Bronchial epithelial cell (primary cell): ENCODE measurements around the gene CNTROB. TPM values are rescaled to one million over a fixed set of nuclear protein-coding genes. Genes with fewer than 3 reads are reported as not detected.
A peak's percentile ranks its signal among the peaks of the same experiment; 100 is the strongest.

Source experiments
- DNase-seq: peaks from one replicate; pipeline ENCODE4 v3.0.0-alpha.2; 2010; ENCODE audit warnings: low read depth
- FAIRE-seq: peaks from 2 replicates; lab custom pipeline; 2011; peaks lifted over from hg19 to GRCh38; lab: Jason Lieb, UNC
- H3K27me3 ChIP-seq: 2 replicates; pipeline ENCODE4 v1.5.1; 2011; ENCODE audit warnings: low read length; ENCODE audit not compliant: control insufficient read depth, insufficient read depth
- H3K36me3 ChIP-seq: 2 replicates; pipeline ENCODE4 v1.5.1; 2011; ENCODE audit warnings: low read length; ENCODE audit not compliant: control insufficient read depth, insufficient read depth
- H3K4me3 ChIP-seq: 2 replicates; pipeline ENCODE4 v1.5.1; 2011; ENCODE audit warnings: mild to moderate bottlenecking, low read depth, low read length, control low read depth
- total RNA-seq: library from RNA; depleted of rRNA; stranded (reverse); fragments of >200 nt; gene quantifications from 2 replicates; pipeline ENCODE4 v1.2.1, GENCODE V29; 2014
- TF ChIP-seq, protein P1 (sequence below): IDR thresholded peaks from 2 replicates; pipeline ENCODE4 v1.5.1; 2011; ENCODE audit warnings: mild to moderate bottlenecking, moderate library complexity, low read length, control low read depth, inconsistent platforms; ENCODE audit not compliant: insufficient read depth, severe bottlenecking

The CNTROB gene
- total RNA-seq, 1 donor from 2014 or later = 8.2 TPM

DNA sequence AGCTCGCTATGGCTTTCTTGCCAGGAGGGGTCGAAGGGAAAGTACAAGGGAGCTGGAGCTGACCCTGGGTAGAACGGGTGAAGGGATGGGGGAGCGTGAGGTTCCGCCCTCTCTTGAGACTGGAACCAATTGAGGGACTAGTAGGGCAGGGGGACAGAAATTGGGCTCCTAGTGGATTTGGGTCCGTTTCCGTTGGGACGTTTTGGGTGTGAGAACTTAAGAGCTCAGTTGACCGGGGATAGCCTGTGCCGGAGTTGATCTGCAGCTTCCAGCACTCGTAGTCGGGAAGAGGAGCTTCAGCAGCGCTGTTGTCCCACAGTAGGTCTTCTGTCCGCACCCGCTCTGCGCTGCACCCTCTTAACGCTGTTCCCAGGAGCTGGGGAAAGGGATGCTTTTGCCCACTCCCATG is 481 bp downstream of the CNTROB start:
- TF ChIP-seq, protein P1, sequence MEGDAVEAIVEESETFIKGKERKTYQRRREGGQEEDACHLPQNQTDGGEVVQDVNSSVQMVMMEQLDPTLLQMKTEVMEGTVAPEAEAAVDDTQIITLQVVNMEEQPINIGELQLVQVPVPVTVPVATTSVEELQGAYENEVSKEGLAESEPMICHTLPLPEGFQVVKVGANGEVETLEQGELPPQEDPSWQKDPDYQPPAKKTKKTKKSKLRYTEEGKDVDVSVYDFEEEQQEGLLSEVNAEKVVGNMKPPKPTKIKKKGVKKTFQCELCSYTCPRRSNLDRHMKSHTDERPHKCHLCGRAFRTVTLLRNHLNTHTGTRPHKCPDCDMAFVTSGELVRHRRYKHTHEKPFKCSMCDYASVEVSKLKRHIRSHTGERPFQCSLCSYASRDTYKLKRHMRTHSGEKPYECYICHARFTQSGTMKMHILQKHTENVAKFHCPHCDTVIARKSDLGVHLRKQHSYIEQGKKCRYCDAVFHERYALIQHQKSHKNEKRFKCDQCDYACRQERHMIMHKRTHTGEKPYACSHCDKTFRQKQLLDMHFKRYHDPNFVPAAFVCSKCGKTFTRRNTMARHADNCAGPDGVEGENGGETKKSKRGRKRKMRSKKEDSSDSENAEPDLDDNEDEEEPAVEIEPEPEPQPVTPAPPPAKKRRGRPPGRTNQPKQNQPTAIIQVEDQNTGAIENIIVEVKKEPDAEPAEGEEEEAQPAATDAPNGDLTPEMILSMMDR = no peak
- no peaks in the 10 kb centered on the region for H3K27me3 ChIP-seq
- peaks cover 12% of the 10 kb centered on the region for H3K36me3 ChIP-seq
- peak; percentile 18 for DNase-seq
- no peak for FAIRE-seq
- peak overlapping the region; percentile 95 for H3K4me3 ChIP-seq

DNA sequence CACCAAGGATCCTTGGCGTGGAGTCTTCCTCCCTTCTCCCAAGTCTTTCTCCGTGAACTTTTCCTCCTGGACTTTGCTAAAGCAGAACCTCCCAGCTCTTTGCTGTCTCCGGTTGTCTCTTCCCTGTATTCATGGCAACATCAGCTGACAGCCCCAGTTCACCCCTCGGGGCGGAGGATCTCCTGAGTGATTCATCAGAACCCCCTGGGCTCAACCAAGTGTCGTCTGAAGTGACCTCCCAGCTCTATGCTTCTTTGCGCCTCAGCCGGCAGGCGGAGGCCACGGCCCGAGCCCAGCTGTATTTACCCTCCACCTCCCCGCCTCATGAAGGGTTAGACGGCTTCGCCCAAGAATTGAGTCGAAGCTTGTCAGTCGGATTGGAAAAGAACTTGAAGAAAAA is 943 bp downstream of the CNTROB start:
- FAIRE-seq (no peak), DNase-seq (peak; percentile 40)
- Histone ChIP-seq H3K4me3 (peak overlapping the region; percentile 95), H3K27me3 (no peaks in the 10 kb centered on the region), H3K36me3 (peaks cover 12% of the 10 kb centered on the region)
- TF ChIP-seq, protein P1 = peak; percentile 42

DNA sequence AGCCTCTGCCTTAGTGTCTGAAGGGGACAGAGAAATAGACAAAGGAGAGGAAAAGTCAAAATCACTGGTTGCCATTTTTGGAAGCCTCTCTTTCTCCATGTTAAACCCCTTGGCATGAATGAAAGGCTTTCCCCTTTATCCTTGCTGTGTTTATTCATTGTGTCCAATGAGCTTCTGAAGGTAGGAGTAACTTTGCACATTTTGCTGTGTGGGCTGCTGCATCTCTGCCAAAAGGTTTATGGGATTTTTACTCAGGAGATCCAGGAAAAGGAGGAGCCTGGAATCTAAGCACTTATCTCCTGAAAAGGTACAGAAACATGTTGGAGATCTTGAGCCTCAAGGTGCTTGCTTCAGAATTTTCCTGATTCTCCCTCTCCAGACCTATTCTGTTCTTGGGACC is 3.9 kb downstream of the CNTROB start:
- Histone ChIP-seq H3K36me3 (peaks cover 19% of the 10 kb centered on the region), H3K27me3 (no peaks in the 10 kb centered on the region), H3K4me3 (no peak overlapping the region)
- TF ChIP-seq, protein P1 = no peak
- DNase-seq = no peak
- FAIRE-seq = no peak

DNA sequence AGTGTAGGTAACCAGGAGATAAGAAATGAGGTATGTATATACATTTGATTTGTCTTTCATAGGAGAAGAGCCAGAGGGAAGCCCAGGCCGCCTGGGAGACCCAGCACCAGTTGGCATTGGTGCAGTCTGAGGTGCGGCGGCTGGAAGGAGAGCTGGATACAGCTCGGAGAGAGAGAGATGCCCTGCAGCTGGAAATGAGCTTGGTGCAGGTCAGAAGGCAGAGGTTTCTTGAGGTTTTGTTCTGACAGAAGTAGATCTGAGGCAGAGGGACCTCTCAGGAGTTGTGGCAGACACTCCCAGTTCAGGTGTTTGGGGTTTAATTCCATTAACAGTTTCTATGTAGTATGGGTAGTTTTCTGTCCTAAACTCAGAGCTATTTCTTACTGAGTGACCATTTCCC is 8.0 kb downstream of the CNTROB start:
- H3K27me3 ChIP-seq = no peaks in the 10 kb centered on the region
- DNase-seq = no peak
- no peak overlapping the region for H3K4me3 ChIP-seq
- TF ChIP-seq, protein P1 = no peak
- H3K36me3 ChIP-seq = peaks cover 29% of the 10 kb centered on the region
- FAIRE-seq = no peak

DNA sequence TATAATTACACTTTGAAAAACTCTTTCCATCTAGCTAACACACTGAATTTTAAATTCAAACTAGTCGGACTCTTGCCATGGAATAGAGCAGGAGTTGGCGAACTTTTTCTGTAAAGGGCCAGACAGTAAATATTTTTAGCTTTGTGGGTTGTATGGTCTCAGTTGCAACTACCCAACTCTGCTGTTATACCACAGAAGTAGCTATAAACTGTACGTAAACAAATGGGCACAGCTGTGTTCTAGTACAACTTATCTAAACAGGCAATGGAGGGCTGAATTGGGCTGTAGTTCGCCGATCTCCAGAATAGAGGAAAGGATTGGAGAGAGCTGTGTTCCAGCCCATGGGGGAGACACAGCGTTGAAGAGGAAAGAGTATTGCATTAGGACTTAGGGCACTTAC is 8.7 kb downstream of the CNTROB start:
- peaks cover 29% of the 10 kb centered on the region for H3K36me3 ChIP-seq
- DNase-seq (no peak), FAIRE-seq (no peak)
- no peaks in the 10 kb centered on the region for H3K27me3 ChIP-seq
- no peak overlapping the region for H3K4me3 ChIP-seq
- TF ChIP-seq, protein P1 = no peak

DNA sequence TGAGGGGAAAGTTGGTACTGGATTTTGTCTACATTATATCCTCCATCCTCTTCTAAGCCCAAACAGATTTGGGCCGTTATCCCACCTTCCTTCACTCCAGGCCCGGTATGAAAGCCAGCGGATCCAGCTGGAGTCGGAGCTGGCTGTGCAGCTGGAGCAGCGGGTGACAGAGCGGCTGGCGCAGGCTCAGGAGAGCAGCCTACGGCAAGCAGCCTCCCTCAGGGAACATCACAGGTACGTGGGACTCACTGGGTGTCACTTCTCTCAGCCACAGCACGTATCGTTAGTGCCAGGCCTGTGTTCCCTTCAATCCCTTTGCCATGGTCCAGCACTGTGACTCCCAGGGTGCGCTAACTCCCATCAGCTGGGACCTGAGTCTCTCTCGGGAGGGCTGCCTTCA is 11.3 kb downstream of the CNTROB start:
- TF ChIP-seq, protein P1 = no peak
- Histone ChIP-seq H3K27me3 (no peaks in the 10 kb centered on the region), H3K36me3 (peaks cover 31% of the 10 kb centered on the region), H3K4me3 (no peak overlapping the region)
- FAIRE-seq (no peak), DNase-seq (no peak)
